ENCODE results near the gene EP400. TPM values are rescaled to one million over a fixed set of nuclear protein-coding genes. Genes with fewer than 3 reads are reported as not detected.

The EP400 gene
- total RNA-seq, 4 donors from 2014 or later, result 12.6 to 28.0 (median 22.8) TPM

- Histone ChIP-seq H3K9me3 (no peaks in the 10 kb centered on the region), H3K4me1 (no peaks in the 10 kb centered on the region), H3K4me3 (no peak overlapping the region), H3K27me3 (no peaks in the 10 kb centered on the region), H3K36me3 (peaks cover 0 to 87% of the 10 kb centered on the region in 2 donors), H3K27ac (no peak overlapping the region)
- 81 to 84% methylated on average over 5 of the region's 5 CpGs for WGBS, 2 donors (ENCODE audit: low coverage in 1 of 2)
- no peak for TF ChIP-seq POLR2AphosphoS5 (IDR thresholded peaks at IDR 0.05)
- no peak for TF ChIP-seq CTCF (IDR thresholded peaks at IDR 0.05)
- TF ChIP-seq EP300 (IDR thresholded peaks at IDR 0.05), result no peak
- no peak for TF ChIP-seq POLR2A (IDR thresholded peaks at IDR 0.05)
- ATAC-seq, result no peak
Measured at GRCh38 chr12:132057691-132058090, 107.9 kb downstream of the EP400 start.

- ATAC-seq, result no peak
- H3K4me3 ChIP-seq, result no peak overlapping the region
- peaks cover 0 to 87% of the 10 kb centered on the region in 2 donors for H3K36me3 ChIP-seq
- 59 to 62% methylated on average over 4 to 7 of the region's 7 CpGs for WGBS, 2 donors (ENCODE audit: low coverage in 1 of 2)
- no peaks in the 10 kb centered on the region for H3K4me1 ChIP-seq
- no peaks in the 10 kb centered on the region for H3K27me3 ChIP-seq
- no peak for TF ChIP-seq EP300 (IDR thresholded peaks at IDR 0.05)
- peak; percentile 21 for TF ChIP-seq POLR2AphosphoS5 (IDR thresholded peaks at IDR 0.05)
- TF ChIP-seq POLR2A (IDR thresholded peaks at IDR 0.05), result no peak
- TF ChIP-seq CTCF (IDR thresholded peaks at IDR 0.05), result no peak
- H3K9me3 ChIP-seq, result no peaks in the 10 kb centered on the region
- no peak overlapping the region for H3K27ac ChIP-seq
Measured at GRCh38 chr12:132061197-132061596, 111.5 kb downstream of the EP400 start.

- no peak for ATAC-seq
- H3K27me3 ChIP-seq, result no peaks in the 10 kb centered on the region
- H3K9me3 ChIP-seq, result no peaks in the 10 kb centered on the region
- no peak for TF ChIP-seq POLR2AphosphoS5 (IDR thresholded peaks at IDR 0.05)
- no peak for TF ChIP-seq POLR2A (IDR thresholded peaks at IDR 0.05)
- TF ChIP-seq CTCF (IDR thresholded peaks at IDR 0.05), result no peak
- 85 to 92% methylated on average over 4 to 10 of the region's 30 CpGs for WGBS, 2 donors (ENCODE audit: low coverage in 1 of 2)
- no peaks in the 10 kb centered on the region for H3K4me1 ChIP-seq
- H3K36me3 ChIP-seq, result peaks cover 0 to 87% of the 10 kb centered on the region in 2 donors
- H3K4me3 ChIP-seq, result no peak overlapping the region
- no peak overlapping the region for H3K27ac ChIP-seq
Measured at GRCh38 chr12:132061641-132062430, 112.1 kb downstream of the EP400 start.

- Histone ChIP-seq H3K9me3 (no peaks in the 10 kb centered on the region), H3K4me1 (no peaks in the 10 kb centered on the region), H3K36me3 (peaks cover 0 to 87% of the 10 kb centered on the region in 2 donors), H3K27me3 (no peaks in the 10 kb centered on the region), H3K27ac (no peak overlapping the region), H3K4me3 (no peak overlapping the region)
- no peak for TF ChIP-seq EP300 (IDR thresholded peaks at IDR 0.05)
- no peak for TF ChIP-seq POLR2AphosphoS5 (IDR thresholded peaks at IDR 0.05)
- no peak for TF ChIP-seq CTCF (IDR thresholded peaks at IDR 0.05)
- TF ChIP-seq POLR2A (IDR thresholded peaks at IDR 0.05), result no peak
- WGBS, 2 donors (ENCODE audit: low coverage in 1 of 2), result 87 to 88% methylated on average over 8 to 9 of the region's 14 CpGs
- no peak for ATAC-seq
Measured at GRCh38 chr12:132062481-132062880, 112.7 kb downstream of the EP400 start.

- H3K9me3 ChIP-seq, result no peaks in the 10 kb centered on the region
- no peak overlapping the region for H3K27ac ChIP-seq
- no peaks in the 10 kb centered on the region for H3K4me1 ChIP-seq
- peaks cover 0 to 87% of the 10 kb centered on the region in 2 donors for H3K36me3 ChIP-seq
- no peak for TF ChIP-seq CTCF (IDR thresholded peaks at IDR 0.05)
- TF ChIP-seq EP300 (IDR thresholded peaks at IDR 0.05), result no peak
- no peak for TF ChIP-seq POLR2AphosphoS5 (IDR thresholded peaks at IDR 0.05)
- TF ChIP-seq POLR2A (IDR thresholded peaks at IDR 0.05), result no peak
- no peak overlapping the region for H3K4me3 ChIP-seq
- ATAC-seq, result no peak
- H3K27me3 ChIP-seq, result no peaks in the 10 kb centered on the region
- WGBS, 2 donors (ENCODE audit: low coverage in 1 of 2), result 79 to 83% methylated on average over 2 to 4 of the region's 10 CpGs
Measured at GRCh38 chr12:132063491-132063890, 113.7 kb downstream of the EP400 start.

All from gastroesophageal sphincter (tissue), 4 donors.